H1 (cell line): ENCODE results near the gene DAO. TPM values are rescaled to one million over a fixed set of nuclear protein-coding genes. Genes with fewer than 3 reads are reported as not detected.
A peak's percentile ranks its signal among the peaks of the same experiment; 100 is the strongest.

Source experiments
- BRCA1 ChIP-seq: IDR thresholded peaks from 2 replicates; pipeline ENCODE4 v1.6.1; 2012; ENCODE audit warnings: low read depth, low read length, improper control_type of control experiment
- CBX5 ChIP-seq: fragments of 300-800, 300-1000 bp; sonication (generic); IDR thresholded peaks from 2 replicates; pipeline ENCODE4 v1.7.1; 2016; ENCODE audit warnings: antibody characterized with exemption, low read length, low read depth
- GTF2F1 ChIP-seq: IDR thresholded peaks from 2 replicates; pipeline ENCODE4 v1.6.1; 2012; ENCODE audit warnings: low read depth, low read length, improper control_type of control experiment, borderline replicate concordance
- HDAC6 ChIP-seq: IDR thresholded peaks from one replicate; pipeline ENCODE4 v1.7.1; 2012; ENCODE audit warnings: low read depth, mild to moderate bottlenecking, inconsistent platforms, low read length, moderate library complexity
- JUN ChIP-seq: IDR thresholded peaks from 2 replicates; pipeline ENCODE4 v1.6.1; 2011; ENCODE audit warnings: low read depth, mild to moderate bottlenecking, improper control_type of control experiment, low read length
- POLR2A ChIP-seq, 2 experiments: IDR thresholded peaks; 1 replicate in 1 of 2; 2 replicates in 1 of 2; pipeline ENCODE4 v1.6.1; 2011; ENCODE audit warnings: low read depth in 2 of 2, low read length in 2 of 2, mild to moderate bottlenecking in 2 of 2; ENCODE audit errors: control extremely low read depth in 1 of 2
- RAD21 ChIP-seq, 2 experiments: IDR thresholded peaks in 1 of 2; conservative IDR thresholded peaks in 1 of 2; 2 replicates each; pipeline ENCODE4 v1.6.1; 2011; ENCODE audit warnings: low read depth in 2 of 2, low read length in 2 of 2, improper control_type of control experiment in 1 of 2, inconsistent platforms in 1 of 2, mild to moderate bottlenecking in 1 of 2, moderate library complexity in 1 of 2
- RFX5 ChIP-seq: IDR thresholded peaks from 2 replicates; pipeline ENCODE4 v1.6.1; 2011; ENCODE audit warnings: low read depth, low read length, improper control_type of control experiment, borderline replicate concordance
- RNF2 ChIP-seq: fragments of 200-900, 300-1000 bp; sonication (generic); IDR thresholded peaks from 2 replicates; pipeline ENCODE4 v1.7.1; 2016; ENCODE audit warnings: borderline replicate concordance, low read depth, mild to moderate bottlenecking, antibody characterized with exemption, low read length; ENCODE audit not compliant: poor library complexity, severe bottlenecking; ENCODE audit errors: missing control alignments
- RXRA ChIP-seq: IDR thresholded peaks from 2 replicates; pipeline ENCODE4 v1.6.1; 2011; ENCODE audit warnings: low read depth, mild to moderate bottlenecking, low read length, moderate library complexity; ENCODE audit not compliant: insufficient read depth
- SIX5 ChIP-seq: IDR thresholded peaks from 2 replicates; pipeline ENCODE4 v1.6.1; 2011; ENCODE audit warnings: mild to moderate bottlenecking, low read depth, low read length
- SP4 ChIP-seq: IDR thresholded peaks from 2 replicates; pipeline ENCODE4 v1.6.1; 2012; ENCODE audit warnings: low read length, inconsistent platforms
- SUZ12 ChIP-seq: fragments of 200-600 bp; sonication (generic); IDR thresholded peaks from 2 replicates; pipeline ENCODE4 v1.6.1; 2012; ENCODE audit warnings: mild to moderate bottlenecking, inconsistent platforms, low read length, moderate library complexity, mixed read lengths
- YY1 ChIP-seq: IDR thresholded peaks from 2 replicates; pipeline ENCODE4 v1.6.1; 2011; ENCODE audit warnings: low read depth, mild to moderate bottlenecking, low read length
- polyA plus RNA-seq, 7 experiments: library from polyadenylated mRNA; depleted of rRNA in 3 of 7; stranded (reverse) in 5 of 7; unstranded in 2 of 7; fragments of >200 nt in 5 of 7; fragments of 200-250 nt in 2 of 7; gene quantifications; 1 replicate in 5 of 7; 2 replicates in 1 of 7; 4 replicates in 1 of 7; pipeline versions ENCODE4 v1.2.1 to v1.2.3, GENCODE V29; 2011 to 2013; ENCODE audit warnings: missing spikeins in 2 of 7, mixed read lengths in 2 of 7
- total RNA-seq: library from RNA; stranded (reverse); fragmentation: NEBNext Ultra II Directional; extraction: Animal tissue kit (Norgen Biotek cat#: 25700); gene quantifications from 2 replicates; pipeline ENCODE4 v1.2.1, GENCODE V29; 2021
- TF ChIP-seq, protein P1 (sequence below): IDR thresholded peaks from 2 replicates; pipeline ENCODE4 v1.6.1; 2011; ENCODE audit warnings: low read length, improper control_type of control experiment
- TF ChIP-seq, protein P2 (sequence below): IDR thresholded peaks from 2 replicates; pipeline ENCODE4 v1.6.1; 2011; ENCODE audit warnings: low read depth, mild to moderate bottlenecking, low read length; ENCODE audit not compliant: insufficient read depth
- TF ChIP-seq, protein P3 (sequence below): IDR thresholded peaks from 2 replicates; pipeline ENCODE4 v1.6.1; 2012; ENCODE audit warnings: inconsistent platforms

DAO gene
- total and polyA plus RNA-seq, 2 of the 8 experiments (the other 6 are each of a cell fraction or from before 2014, with no cell fraction given): not detected

DNA sequence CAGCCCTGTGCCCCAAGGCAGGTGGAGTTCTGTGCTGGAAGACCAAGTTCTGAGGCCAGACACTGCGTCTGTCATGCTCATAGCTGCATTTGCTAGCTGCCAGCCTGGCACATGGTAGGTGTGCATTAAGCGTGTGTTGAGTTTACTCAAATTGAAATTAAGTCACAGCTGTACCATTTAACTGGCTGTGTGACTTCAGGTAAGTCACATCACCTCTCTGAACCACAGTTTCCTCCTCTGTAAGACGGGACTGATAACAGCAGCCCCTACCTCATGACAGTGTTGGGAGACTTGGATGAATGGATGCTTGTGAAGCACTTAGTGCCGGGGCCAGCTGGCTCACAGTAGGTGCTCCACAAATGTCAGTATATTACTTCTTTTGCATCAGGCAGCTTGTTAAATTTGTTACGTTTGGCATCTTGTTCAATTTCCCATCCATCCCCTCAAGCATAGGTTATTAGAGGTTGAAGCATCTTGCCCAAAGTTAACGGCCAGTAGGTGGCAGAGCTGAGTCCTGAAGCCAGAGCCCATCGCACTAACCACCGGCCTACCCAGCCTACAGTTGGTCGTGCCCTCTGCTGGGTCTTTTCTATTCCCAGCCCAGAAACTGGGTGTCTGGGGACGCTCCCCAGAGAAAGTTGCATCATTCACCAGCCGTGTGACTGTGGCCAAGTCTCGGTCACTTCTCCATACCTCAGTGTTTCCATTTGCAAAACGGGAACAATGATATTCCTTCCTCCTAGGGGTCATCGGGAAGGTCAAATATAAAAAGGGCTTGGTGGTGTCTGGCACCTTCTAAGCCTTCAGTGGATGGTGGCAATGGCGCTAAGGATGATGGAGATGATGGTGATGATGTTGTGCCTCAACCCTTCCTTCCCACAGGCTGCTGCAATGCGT lies 4.5 kb downstream of the DAO start (continued):
- TF ChIP-seq, protein P1, sequence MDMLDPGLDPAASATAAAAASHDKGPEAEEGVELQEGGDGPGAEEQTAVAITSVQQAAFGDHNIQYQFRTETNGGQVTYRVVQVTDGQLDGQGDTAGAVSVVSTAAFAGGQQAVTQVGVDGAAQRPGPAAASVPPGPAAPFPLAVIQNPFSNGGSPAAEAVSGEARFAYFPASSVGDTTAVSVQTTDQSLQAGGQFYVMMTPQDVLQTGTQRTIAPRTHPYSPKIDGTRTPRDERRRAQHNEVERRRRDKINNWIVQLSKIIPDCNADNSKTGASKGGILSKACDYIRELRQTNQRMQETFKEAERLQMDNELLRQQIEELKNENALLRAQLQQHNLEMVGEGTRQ: no peak
- TF ChIP-seq RXRA: 0 out of 2 replicates have a peak, but pooled peaks have one; percentile 48
- TF ChIP-seq SUZ12: no peak
- TF ChIP-seq RNF2: no peak
- TF ChIP-seq, protein P2, sequence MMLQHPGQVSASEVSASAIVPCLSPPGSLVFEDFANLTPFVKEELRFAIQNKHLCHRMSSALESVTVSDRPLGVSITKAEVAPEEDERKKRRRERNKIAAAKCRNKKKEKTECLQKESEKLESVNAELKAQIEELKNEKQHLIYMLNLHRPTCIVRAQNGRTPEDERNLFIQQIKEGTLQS: no peak
- no peak for TF ChIP-seq GTF2F1
- TF ChIP-seq YY1: peak; percentile 57; the same call in 1 of the 2 replicates
- TF ChIP-seq HDAC6: no peak
- peak; percentile 55 to 73 for TF ChIP-seq RAD21 (IDR thresholded peaks at IDR 0.05 in 1 of 2, conservative IDR thresholded peaks at IDR 0.05 in 1 of 2; ENCODE audit: low read depth in 2 of 2, low read length in 2 of 2)
- TF ChIP-seq SIX5: no peak
- TF ChIP-seq, protein P3, sequence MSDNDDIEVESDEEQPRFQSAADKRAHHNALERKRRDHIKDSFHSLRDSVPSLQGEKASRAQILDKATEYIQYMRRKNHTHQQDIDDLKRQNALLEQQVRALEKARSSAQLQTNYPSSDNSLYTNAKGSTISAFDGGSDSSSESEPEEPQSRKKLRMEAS: 0 out of 2 replicates have a peak, but pooled peaks have one; percentile 17
- no peak for TF ChIP-seq SP4
- no peak for TF ChIP-seq BRCA1
- no peak for TF ChIP-seq JUN
- no peak for TF ChIP-seq RFX5
- no peak for TF ChIP-seq POLR2A (IDR thresholded peaks at IDR 0.05; ENCODE audit: control extremely low read depth in 1 of 2, low read depth in 2 of 2, low read length in 2 of 2)
- no peak for TF ChIP-seq CBX5
